ENCODE results near the gene FILIP1L. TPM values are rescaled to one million over a fixed set of nuclear protein-coding genes. Genes with fewer than 3 reads are reported as not detected.

FILIP1L gene
- total RNA-seq, 1 experiment from 2014 or later = 0.17 TPM

DNA sequence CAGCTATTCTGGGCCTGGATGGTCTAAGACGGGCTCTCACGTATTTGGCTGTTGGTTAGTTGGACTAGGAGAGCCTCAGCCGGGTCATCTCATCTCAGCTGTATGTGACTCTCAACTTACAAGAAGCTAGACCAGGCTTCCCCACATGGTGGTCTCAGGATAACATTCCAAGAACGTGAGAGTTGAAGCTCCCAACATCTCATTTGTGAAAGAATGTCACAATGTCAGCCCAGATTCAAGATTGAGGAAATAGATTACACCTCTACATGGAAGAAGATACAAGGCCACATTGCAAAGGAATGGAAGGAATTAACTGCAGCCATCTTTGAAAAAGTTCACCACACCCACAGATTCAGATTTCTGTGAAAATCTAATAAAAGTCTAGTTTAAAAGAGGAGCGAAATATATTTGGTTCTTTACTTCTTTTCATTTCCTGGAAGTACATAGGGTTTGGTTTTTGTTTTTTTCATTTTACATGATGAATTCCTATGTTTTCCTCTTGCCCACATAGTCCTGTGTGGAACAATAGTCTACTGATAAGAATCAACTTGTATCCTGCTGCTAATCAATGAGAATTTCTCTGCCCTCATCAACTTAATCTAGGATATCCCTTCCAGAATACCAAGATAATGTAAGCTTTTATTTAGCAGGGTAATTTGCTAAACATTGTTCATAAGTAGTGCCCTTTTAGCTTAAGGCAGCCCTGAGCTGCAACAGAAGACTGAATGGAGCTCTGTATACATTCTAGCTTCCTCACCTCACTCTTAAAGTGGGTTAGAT is 180.1 kb downstream of the FILIP1L start (continued):
- TF ChIP-seq REST (IDR thresholded peaks at IDR 0.05; ENCODE audit: low read depth) = no peak
- TF ChIP-seq CEBPB (IDR thresholded peaks at IDR 0.05; ENCODE audit: low read depth) = no peak
- no peak for TF ChIP-seq POLR2AphosphoS5 (IDR thresholded peaks at IDR 0.05; ENCODE audit: low read depth, low read length)
- no peak for TF ChIP-seq EZH2phosphoT487 (IDR thresholded peaks at IDR 0.05; ENCODE audit: borderline replicate concordance)
- TF ChIP-seq RAD21 (IDR thresholded peaks at IDR 0.05; ENCODE audit: low read depth) = no peak

DNA sequence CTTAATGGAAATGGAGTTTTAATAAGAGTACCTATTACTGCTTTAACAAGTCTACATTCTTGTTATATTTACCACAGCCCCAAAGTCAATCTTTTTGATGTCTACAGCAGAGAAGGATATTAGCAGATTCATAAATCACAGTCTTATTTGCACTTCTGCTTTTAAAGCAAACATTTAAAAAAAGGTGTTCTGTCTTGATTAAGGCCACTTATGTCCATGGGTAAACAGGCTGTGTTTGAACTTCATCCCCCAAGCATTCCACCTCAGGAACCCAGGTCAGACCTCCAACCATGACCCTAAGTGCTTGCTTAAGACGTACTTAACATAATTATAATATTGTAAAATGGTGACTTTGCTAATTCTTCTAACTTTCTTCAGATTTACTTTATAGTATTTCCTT is 183.2 kb downstream of the FILIP1L start:
- Histone ChIP-seq H4K20me1 (ENCODE audit: insufficient read depth) (no peaks in the 10 kb centered on the region; the same call in 1 of the 2 replicates), H3K4me3 (replicated peaks in 1 of 2; ENCODE audit: low read depth in 1 of 2, low read length in 2 of 2) (no peak overlapping the region), H3K27me3 (ENCODE audit: insufficient read depth, low read length) (no peaks in the 10 kb centered on the region), H3K4me2 (ENCODE audit: low read length) (no peak overlapping the region), H3K79me2 (ENCODE audit: insufficient read depth, low read length) (no peaks in the 10 kb centered on the region; the same call in 1 of the 2 replicates), H3K9ac (ENCODE audit: low read length) (no peak overlapping the region), H3K27ac (ENCODE audit: low read depth, low read length) (no peak overlapping the region), H3K36me3 (ENCODE audit: control insufficient read depth in 1 of 2, insufficient read depth in 2 of 2, low read length in 2 of 2) (no peaks in the 10 kb centered on the region), H2AFZ (ENCODE audit: low read depth, low read length, poor library complexity, severe bottlenecking) (no peak overlapping the region), H3K4me1 (ENCODE audit: control insufficient read depth in 1 of 2, insufficient read depth in 2 of 2, low read length in 2 of 2) (no peaks in the 10 kb centered on the region; a peak in 1 of 4 replicates), H3K9me2 (ENCODE audit: insufficient read depth) (no peaks in the 10 kb centered on the region), H3K9me3 (ENCODE audit: control insufficient read depth in 1 of 2, insufficient read depth in 1 of 2, low read depth in 1 of 2, low read length in 2 of 2) (no peaks in the 10 kb centered on the region)
- ATAC-seq (no peak), DNase-seq (ENCODE audit: low read depth, low spot score) (no peak)
- ChIA-PET CTCF (no interaction called here), POLR2A (no interaction called here), RAD21 (ENCODE audit: low non-redundant PET in 1 of 2, low total read pairs in 2 of 2, uncharacterized antibody in 2 of 2, unreplicated experiment in 2 of 2) (no interaction called here)
- TF ChIP-seq EZH2phosphoT487 (IDR thresholded peaks at IDR 0.05; ENCODE audit: borderline replicate concordance) = no peak
- no peak for TF ChIP-seq FOSL1 (IDR thresholded peaks at IDR 0.05; ENCODE audit: low read depth)
- no peak for TF ChIP-seq SP1 (IDR thresholded peaks at IDR 0.05; ENCODE audit: low read depth)
- no peak for TF ChIP-seq ZNF274 (IDR thresholded peaks at IDR 0.05; ENCODE audit: low read depth, low read length)
- no peak for TF ChIP-seq POLR2AphosphoS5 (IDR thresholded peaks at IDR 0.05; ENCODE audit: low read depth, low read length)
- TF ChIP-seq ZFX (IDR thresholded peaks at IDR 0.05) = no peak
- no peak for TF ChIP-seq POLR2A (IDR thresholded peaks at IDR 0.05; ENCODE audit: borderline replicate concordance, extremely low read depth, insufficient read depth, insufficient read length)
- TF ChIP-seq TCF7L2 (IDR thresholded peaks at IDR 0.05; ENCODE audit: borderline replicate concordance, extremely low read depth, insufficient read depth, insufficient read length) = no peak
- TF ChIP-seq, protein P1, sequence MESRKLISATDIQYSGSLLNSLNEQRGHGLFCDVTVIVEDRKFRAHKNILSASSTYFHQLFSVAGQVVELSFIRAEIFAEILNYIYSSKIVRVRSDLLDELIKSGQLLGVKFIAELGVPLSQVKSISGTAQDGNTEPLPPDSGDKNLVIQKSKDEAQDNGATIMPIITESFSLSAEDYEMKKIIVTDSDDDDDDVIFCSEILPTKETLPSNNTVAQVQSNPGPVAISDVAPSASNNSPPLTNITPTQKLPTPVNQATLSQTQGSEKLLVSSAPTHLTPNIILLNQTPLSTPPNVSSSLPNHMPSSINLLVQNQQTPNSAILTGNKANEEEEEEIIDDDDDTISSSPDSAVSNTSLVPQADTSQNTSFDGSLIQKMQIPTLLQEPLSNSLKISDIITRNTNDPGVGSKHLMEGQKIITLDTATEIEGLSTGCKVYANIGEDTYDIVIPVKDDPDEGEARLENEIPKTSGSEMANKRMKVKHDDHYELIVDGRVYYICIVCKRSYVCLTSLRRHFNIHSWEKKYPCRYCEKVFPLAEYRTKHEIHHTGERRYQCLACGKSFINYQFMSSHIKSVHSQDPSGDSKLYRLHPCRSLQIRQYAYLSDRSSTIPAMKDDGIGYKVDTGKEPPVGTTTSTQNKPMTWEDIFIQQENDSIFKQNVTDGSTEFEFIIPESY (IDR thresholded peaks at IDR 0.05; ENCODE audit: extremely low read depth, insufficient replicate concordance, low read length) = no peak
- TF ChIP-seq ATF3 (IDR thresholded peaks at IDR 0.05) = no peak
- TF ChIP-seq CEBPB (IDR thresholded peaks at IDR 0.05; ENCODE audit: low read depth) = no peak
- TF ChIP-seq EZH2 (IDR thresholded peaks at IDR 0.05) = no peak
- intact Hi-C loops (cut with micrococcal nuclease) = no loop called here
- no TSS peak for BruUV-seq (replicated peaks)

All from HCT116 (cell line).